Duodenal mucosa (tissue), 2 donors: Measurements from ENCODE around the gene URM1.

ENCODE experiments used
- H3K27ac ChIP-seq: one replicate; pipeline ENCODE4 v1.7.0; 2013; ENCODE audit warnings: low read depth, low read length
- H3K27me3 ChIP-seq, 2 donors: one replicate each; pipeline ENCODE4 v1.7.0; 2013; ENCODE audit warnings: low read length in 2 of 2, control low read depth in 1 of 2; ENCODE audit not compliant: insufficient read depth in 2 of 2, control insufficient read depth in 1 of 2
- H3K36me3 ChIP-seq, 2 donors: one replicate each; pipeline ENCODE4 v1.7.0; 2013; ENCODE audit warnings: low read length in 2 of 2, control low read depth in 1 of 2; ENCODE audit not compliant: insufficient read depth in 2 of 2, control insufficient read depth in 1 of 2
- H3K4me1 ChIP-seq, 2 donors: one replicate each; pipeline ENCODE4 v1.7.0; 2013; ENCODE audit warnings: low read length in 2 of 2, control low read depth in 1 of 2; ENCODE audit not compliant: insufficient read depth in 2 of 2, control insufficient read depth in 1 of 2
- H3K4me3 ChIP-seq, 2 donors: one replicate each; pipeline ENCODE4 v1.7.0; 2013; ENCODE audit warnings: low read length in 2 of 2, low read depth in 1 of 2
- H3K9ac ChIP-seq, 2 donors: one replicate each; pipeline ENCODE4 v1.7.0; 2013; ENCODE audit warnings: low read length in 2 of 2, low read depth in 1 of 2
- H3K9me3 ChIP-seq, 2 donors: one replicate each; pipeline ENCODE4 v1.7.0; 2013; ENCODE audit warnings: low read length in 2 of 2, control low read depth in 1 of 2; ENCODE audit not compliant: control insufficient read depth in 1 of 2

The URM1 gene

GRCh38 chr9:128370752-128371629, at the start of gene URM1:
URM1 (plus strand) TSS chr9:128371374; CDS start chr9:128371381, 7 bp downstream.
- Histone ChIP-seq H3K9me3 (no peaks in the 10 kb centered on the region), H3K4me3 (peak within 1 kb of the TSS; percentile 94), H3K36me3 (peaks cover 6% of the 10 kb centered on the region in 2 donors), H3K27ac (peak within 1 kb of the TSS; percentile 80), H3K9ac (peak within 1 kb of the TSS; percentile 95 to 96), H3K27me3 (no peaks in the 10 kb centered on the region), H3K4me1 (peaks cover 22 to 25% of the 10 kb centered on the region in 2 donors)

DNA sequence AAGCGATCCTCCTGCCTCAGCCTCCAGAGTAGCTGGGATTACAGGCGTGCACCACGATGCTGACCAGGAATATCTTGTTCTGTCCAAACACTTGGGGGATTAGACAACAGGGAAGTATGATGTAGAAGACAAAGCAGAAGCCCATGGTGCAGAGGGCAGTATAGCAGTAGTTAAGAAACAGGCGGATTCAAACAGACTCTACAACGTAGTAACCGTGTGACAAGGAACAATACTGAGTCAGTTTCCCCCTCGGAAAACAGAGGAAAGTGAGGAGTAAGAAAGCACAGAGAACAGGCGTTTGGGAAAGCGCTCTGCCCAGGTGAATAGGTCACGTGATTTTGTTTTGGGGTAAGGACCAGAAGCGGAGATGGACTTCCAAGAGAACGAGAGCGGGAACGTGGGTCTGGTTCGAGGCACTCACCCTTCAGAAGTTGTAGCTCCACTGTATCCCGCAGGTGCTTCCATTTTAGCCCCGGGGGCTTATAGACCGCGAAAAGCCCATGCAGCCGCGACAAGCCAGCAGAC, 49.2 kb upstream of the URM1 start:
- H3K9me3 ChIP-seq, result no peaks in the 10 kb centered on the region
- no peaks in the 10 kb centered on the region for H3K27me3 ChIP-seq
- peak overlapping the region; percentile 68 to 100 for H3K9ac ChIP-seq
- peak overlapping the region; percentile 98 to 99 for H3K4me3 ChIP-seq
- peaks cover 19 to 28% of the 10 kb centered on the region in 2 donors for H3K4me1 ChIP-seq
- H3K36me3 ChIP-seq, result peaks cover 24 to 34% of the 10 kb centered on the region in 2 donors
- no peak overlapping the region for H3K27ac ChIP-seq

DNA sequence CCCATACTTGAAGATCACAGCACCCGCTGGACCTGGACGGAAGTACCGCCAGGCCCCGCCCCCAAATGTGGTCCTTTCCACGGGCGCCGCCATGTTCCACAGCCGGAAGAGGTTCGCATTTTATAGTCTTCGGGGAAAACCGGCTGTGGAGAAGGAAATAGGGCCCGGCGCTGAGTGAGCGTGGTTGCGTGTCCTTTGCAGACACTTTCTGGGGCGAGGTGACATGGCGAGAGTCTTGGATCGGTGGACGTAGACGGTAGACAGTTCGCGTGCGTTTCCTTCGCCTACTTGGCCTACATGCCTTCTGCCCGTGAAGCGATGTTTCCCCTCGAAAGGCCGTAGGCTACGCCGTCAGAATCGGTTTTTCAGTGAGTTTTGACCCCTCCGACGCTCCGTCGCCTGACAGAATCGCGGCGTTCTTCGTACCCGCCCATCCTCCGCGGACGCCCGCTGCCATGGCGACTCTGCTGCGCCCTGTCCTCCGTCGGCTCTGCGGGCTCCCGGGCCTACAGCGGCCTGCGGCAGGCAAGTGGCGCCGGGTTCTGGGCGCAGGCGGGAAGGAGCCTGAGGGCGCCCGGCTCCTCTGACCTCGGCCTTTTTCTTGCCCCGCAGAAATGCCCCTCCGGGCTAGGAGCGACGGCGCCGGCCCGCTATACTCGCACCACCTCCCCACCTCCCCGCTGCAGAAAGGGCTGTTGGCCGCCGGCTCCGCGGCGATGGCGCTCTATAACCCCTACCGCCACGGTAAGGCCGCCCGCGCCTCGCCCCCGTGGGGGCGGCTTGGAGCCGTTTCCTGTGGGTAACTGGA, 48.6 kb upstream of the URM1 start, which contains the start of the genes COQ4 and TRUB2:
Gene COQ4 (plus strand): TSS at position 436 of the 808 bp plus-strand sequence. CDS start 20 bp downstream, at position 456.
Gene TRUB2 (minus strand): TSS at position 44 of the 808 bp plus-strand sequence. CDS start 39 bp downstream, at position 5.
- peak within 1 kb of the TSS; percentile 98 to 99 for H3K4me3 ChIP-seq
- no peaks in the 10 kb centered on the region for H3K27me3 ChIP-seq
- H3K9me3 ChIP-seq, result no peaks in the 10 kb centered on the region
- peak within 1 kb of the TSS; percentile 96 for H3K27ac ChIP-seq
- H3K9ac ChIP-seq, result peak within 1 kb of the TSS; percentile 74 to 100
- H3K36me3 ChIP-seq, result peaks cover 21 to 31% of the 10 kb centered on the region in 2 donors
- H3K4me1 ChIP-seq, result peaks cover 20 to 32% of the 10 kb centered on the region in 2 donors

- no peaks in the 10 kb centered on the region for H3K27me3 ChIP-seq
- no peaks in the 10 kb centered on the region for H3K9me3 ChIP-seq
- peak overlapping the region; percentile 74 to 100 for H3K9ac ChIP-seq
- peaks cover 22 to 34% of the 10 kb centered on the region in 2 donors for H3K36me3 ChIP-seq
- peaks cover 27 to 38% of the 10 kb centered on the region in 2 donors for H3K4me1 ChIP-seq
- H3K4me3 ChIP-seq, result peak overlapping the region; percentile 98 to 99
- H3K27ac ChIP-seq, result no peak overlapping the region
Observed at GRCh38 chr9:128323212-128323730, 47.9 kb upstream of the URM1 start.

DNA sequence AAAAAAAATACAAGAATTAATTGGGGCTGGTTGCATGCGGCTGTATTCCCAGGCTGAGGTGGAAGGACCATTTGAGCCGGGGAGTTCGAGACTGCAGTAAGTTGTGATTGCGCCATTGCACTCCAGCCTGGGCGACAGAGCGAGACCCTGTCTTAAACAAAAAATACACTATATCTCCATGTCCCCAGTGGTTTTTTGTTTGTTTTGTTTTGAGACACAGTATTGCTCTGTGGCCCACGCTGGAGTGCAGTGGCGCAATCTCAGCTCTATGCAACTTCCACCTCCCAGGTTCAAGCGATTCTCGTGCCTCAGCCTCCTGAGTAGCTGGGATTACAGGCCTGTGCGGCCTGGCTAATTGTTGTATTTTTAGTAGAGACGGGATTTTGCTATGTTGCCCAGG, 47.4 kb upstream of the URM1 start:
- Histone ChIP-seq H3K9ac (peak overlapping the region; percentile 74 to 100), H3K4me3 (peak overlapping the region; percentile 98 to 99), H3K4me1 (peaks cover 31 to 43% of the 10 kb centered on the region in 2 donors), H3K9me3 (no peaks in the 10 kb centered on the region), H3K36me3 (peaks cover 22 to 31% of the 10 kb centered on the region in 2 donors), H3K27me3 (no peaks in the 10 kb centered on the region), H3K27ac (no peak overlapping the region)

- no peak overlapping the region for H3K9ac ChIP-seq
Observed at GRCh38 chr9:128324401-128324800, 46.8 kb upstream of the URM1 start.

DNA sequence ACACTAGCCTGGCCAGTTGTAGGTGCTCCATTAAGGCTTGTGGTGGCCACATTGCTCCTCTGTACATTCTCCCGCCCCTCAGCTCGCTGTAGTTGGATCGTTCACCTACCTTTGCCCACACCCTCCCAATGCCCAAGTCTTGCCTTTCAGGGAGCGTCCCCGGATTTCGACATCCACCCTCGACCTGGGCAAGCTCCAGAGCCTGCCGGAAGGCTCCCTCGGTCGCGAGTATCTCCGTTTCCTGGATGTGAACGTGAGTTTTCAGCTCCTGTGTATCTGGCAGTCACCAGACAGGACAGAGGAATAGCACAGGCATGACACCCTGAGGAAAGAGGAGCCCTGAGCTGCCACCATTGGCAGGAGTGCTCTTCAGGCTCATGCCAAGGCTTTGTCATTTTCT, 45.5 kb upstream of the URM1 start:
- Histone ChIP-seq H3K27me3 (no peaks in the 10 kb centered on the region), H3K9ac (no peak overlapping the region), H3K9me3 (no peaks in the 10 kb centered on the region), H3K27ac (no peak overlapping the region), H3K36me3 (peaks cover 22 to 28% of the 10 kb centered on the region in 2 donors), H3K4me3 (no peak overlapping the region), H3K4me1 (peaks cover 36 to 44% of the 10 kb centered on the region in 2 donors)

More at GRCh38 chr9:128324401-128324800, 46.8 kb upstream of the URM1 start:
- H3K9me3 ChIP-seq, result no peaks in the 10 kb centered on the region
- peaks cover 22 to 29% of the 10 kb centered on the region in 2 donors for H3K36me3 ChIP-seq
- H3K27ac ChIP-seq, result no peak overlapping the region
- no peak overlapping the region for H3K4me3 ChIP-seq
- no peaks in the 10 kb centered on the region for H3K27me3 ChIP-seq
- peaks cover 31 to 44% of the 10 kb centered on the region in 2 donors for H3K4me1 ChIP-seq

GRCh38 chr9:128333451-128333869, 37.7 kb upstream of the URM1 start:
- Histone ChIP-seq H3K4me3 (no peak overlapping the region), H3K27me3 (no peaks in the 10 kb centered on the region), H3K27ac (no peak overlapping the region), H3K9me3 (no peaks in the 10 kb centered on the region), H3K9ac (no peak overlapping the region), H3K4me1 (peaks cover 25 to 28% of the 10 kb centered on the region in 2 donors), H3K36me3 (peaks cover 0 to 23% of the 10 kb centered on the region in 2 donors)

DNA sequence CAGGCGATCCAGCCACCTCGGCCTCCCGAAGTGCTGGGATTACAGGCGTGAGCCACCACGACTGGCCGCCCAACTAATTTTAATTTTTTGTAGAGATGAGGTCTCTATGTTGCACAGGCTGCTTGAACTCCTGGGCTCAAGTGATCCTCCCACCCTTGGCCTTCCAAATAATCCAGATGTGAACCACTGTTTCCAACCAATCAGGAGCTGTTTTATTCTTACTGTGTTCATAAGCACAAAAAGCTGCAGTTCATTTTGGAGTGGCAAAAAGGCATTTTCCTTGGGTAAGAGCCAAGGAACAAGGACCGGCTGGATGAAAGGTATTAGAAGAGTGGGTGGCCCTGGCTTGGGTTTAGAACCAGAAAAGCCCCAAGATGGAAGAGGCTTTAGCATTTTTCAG, 36.0 kb upstream of the URM1 start:
- H3K36me3 ChIP-seq, result peaks cover 0 to 23% of the 10 kb centered on the region in 2 donors
- H3K9me3 ChIP-seq, result no peaks in the 10 kb centered on the region
- H3K9ac ChIP-seq, result no peak overlapping the region
- H3K27ac ChIP-seq, result no peak overlapping the region
- no peaks in the 10 kb centered on the region for H3K27me3 ChIP-seq
- peaks cover 24 to 26% of the 10 kb centered on the region in 2 donors for H3K4me1 ChIP-seq
- H3K4me3 ChIP-seq, result no peak overlapping the region
